ENCODE data around the gene RCSD1.

DNA sequence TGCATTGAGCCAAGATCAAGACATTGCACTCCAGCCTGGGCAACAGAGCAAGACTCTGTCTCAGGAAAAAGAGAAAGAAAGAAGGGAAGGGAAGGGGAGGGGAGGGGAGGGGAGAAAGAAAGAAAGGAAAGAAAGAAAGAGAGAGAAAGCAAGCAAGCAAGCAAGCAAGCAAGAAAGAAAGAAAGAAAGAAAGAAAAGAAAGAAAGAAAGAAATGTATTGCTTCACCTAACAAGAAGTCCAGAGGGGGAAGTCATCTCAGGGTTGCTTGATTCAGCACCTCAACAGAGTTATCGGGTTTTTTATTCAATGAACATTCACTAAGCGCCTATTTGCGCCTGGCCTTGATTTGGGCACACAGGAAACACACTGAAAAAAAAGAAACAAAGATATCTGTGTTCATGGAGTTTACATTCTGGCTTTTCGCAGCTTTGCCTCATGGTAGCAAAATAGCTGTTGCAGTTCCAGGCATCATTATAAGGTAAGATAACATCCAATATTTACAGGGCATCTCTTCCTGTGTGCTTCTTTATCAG, 8.2 kb upstream of the RCSD1 start:
- TF ChIP-seq POLR2A (IDR thresholded peaks at IDR 0.05) (no peak), CTCF (IDR thresholded peaks at IDR 0.05) (no peak)
